AG10803 (cell line): Measurements from ENCODE around the gene ARHGAP5.

Experiments used
- DNase-seq: peaks from one replicate; pipeline ENCODE4 v3.0.0; 2010; ENCODE audit warnings: low read depth
- H3K4me3 ChIP-seq: 2 replicates; pipeline ENCODE4 v1.5.1; 2011; ENCODE audit warnings: mild to moderate bottlenecking, low read length, control low read depth
- CTCF ChIP-seq: conservative IDR thresholded peaks from 2 replicates; pipeline ENCODE4 v1.5.1; 2011; ENCODE audit warnings: mild to moderate bottlenecking, low read length, control low read depth, inconsistent platforms

The ARHGAP5 gene

GRCh38 chr14:32142754-32143437, 65.8 kb downstream of the ARHGAP5 start:
- TF ChIP-seq CTCF, result no peak
- no peak overlapping the region for H3K4me3 ChIP-seq
- no peak for DNase-seq

DNA sequence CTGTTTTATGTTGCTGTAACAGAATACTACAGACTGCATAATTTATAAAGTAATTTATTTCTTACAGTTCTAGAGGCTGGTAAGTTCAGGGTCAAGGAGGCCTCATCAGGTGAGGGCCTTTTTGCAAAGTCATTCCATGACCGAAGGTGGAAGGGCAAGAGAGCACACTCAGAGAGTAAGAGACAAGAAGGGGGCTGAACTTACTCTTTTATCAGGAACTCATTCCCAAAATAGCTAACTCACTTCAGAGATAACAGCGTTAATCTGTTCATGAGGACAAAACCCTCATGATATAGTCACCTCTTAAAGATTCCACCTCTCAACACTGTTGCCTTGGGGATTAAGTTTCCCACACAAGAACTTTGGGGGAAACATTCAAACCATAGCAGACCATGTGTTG, 73.3 kb downstream of the ARHGAP5 start:
- TF ChIP-seq CTCF, result no peak

GRCh38 chr14:32166029-32166428, 88.9 kb downstream of the ARHGAP5 start:
- no peak for DNase-seq
- H3K4me3 ChIP-seq, result no peak overlapping the region
- TF ChIP-seq CTCF, result no peak

More for the DNA sequence above, 73.3 kb downstream of the ARHGAP5 start:
- DNase-seq, result no peak
- H3K4me3 ChIP-seq, result no peak overlapping the region

GRCh38 chr14:32166924-32167323, 89.8 kb downstream of the ARHGAP5 start:
- H3K4me3 ChIP-seq, result no peak overlapping the region
- TF ChIP-seq CTCF, result no peak
- DNase-seq, result no peak

GRCh38 chr14:32167907-32168306, 90.8 kb downstream of the ARHGAP5 start:
- DNase-seq, result no peak
- H3K4me3 ChIP-seq, result no peak overlapping the region
- no peak for TF ChIP-seq CTCF

GRCh38 chr14:32169191-32169590, 92.1 kb downstream of the ARHGAP5 start:
- no peak for TF ChIP-seq CTCF
- no peak overlapping the region for H3K4me3 ChIP-seq
- DNase-seq, result no peak

GRCh38 chr14:32171469-32171868, 94.4 kb downstream of the ARHGAP5 start:
- no peak for DNase-seq
- H3K4me3 ChIP-seq, result no peak overlapping the region
- no peak for TF ChIP-seq CTCF
